ENCODE measurements around the gene PRKX.
"Not testable (repeated sequence)": the region's sequence is repeated elsewhere in the genome, so short reads cannot be mapped to it uniquely, and the experiment has no call there.

The PRKX gene

GRCh38 chrX:3713225-3713936, at the start of gene PRKX:
PRKX (minus strand) TSS chrX:3713649; CDS start chrX:3713253, 396 bp downstream.
- peak within 1 kb of the TSS; percentile 89 for H3K4me3 Mint-ChIP-seq
- peak within 1 kb of the TSS; percentile 96 for H3K27ac Mint-ChIP-seq
- H3K9me3 Mint-ChIP-seq: peaks cover 5% of the 10 kb centered on the region
- CTCF ChIA-PET: no interaction called here
- H3K36me3 Mint-ChIP-seq: peaks cover 25% of the 10 kb centered on the region
- H3K4me1 Mint-ChIP-seq: peaks cover 29% of the 10 kb centered on the region
- peak; percentile 75 for DNase-seq
- H3K27me3 Mint-ChIP-seq: no peaks in the 10 kb centered on the region

DNA sequence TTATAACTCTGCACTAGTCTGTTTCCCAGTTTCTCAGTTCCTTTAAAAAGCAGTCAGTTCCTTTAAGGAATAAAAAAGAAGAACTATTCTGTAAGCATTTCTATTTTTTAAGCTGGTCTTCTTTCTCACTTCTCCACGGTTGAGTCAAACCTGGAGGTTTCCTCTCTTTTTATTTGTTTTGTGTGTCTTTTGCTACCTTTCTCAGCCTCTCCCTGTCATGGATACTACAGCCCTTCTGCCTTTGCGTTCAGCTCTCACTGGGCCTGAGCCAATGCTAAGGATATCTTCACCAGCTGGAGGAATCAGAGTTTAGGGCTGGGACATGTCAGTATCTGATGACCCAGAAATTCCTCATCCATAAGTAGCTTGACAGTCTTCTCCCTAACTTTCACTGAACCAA, 49.7 kb upstream of the PRKX start:
- H3K9me3 Mint-ChIP-seq: peaks cover 4% of the 10 kb centered on the region
- no peaks in the 10 kb centered on the region for H3K4me1 Mint-ChIP-seq
- no peaks in the 10 kb centered on the region for H3K36me3 Mint-ChIP-seq
- H3K27ac Mint-ChIP-seq: no peak overlapping the region
- no peak overlapping the region for H3K4me3 Mint-ChIP-seq
- peaks cover 21% of the 10 kb centered on the region for H3K27me3 Mint-ChIP-seq
- CTCF ChIA-PET: no interaction called here
- DNase-seq: no peak

DNA sequence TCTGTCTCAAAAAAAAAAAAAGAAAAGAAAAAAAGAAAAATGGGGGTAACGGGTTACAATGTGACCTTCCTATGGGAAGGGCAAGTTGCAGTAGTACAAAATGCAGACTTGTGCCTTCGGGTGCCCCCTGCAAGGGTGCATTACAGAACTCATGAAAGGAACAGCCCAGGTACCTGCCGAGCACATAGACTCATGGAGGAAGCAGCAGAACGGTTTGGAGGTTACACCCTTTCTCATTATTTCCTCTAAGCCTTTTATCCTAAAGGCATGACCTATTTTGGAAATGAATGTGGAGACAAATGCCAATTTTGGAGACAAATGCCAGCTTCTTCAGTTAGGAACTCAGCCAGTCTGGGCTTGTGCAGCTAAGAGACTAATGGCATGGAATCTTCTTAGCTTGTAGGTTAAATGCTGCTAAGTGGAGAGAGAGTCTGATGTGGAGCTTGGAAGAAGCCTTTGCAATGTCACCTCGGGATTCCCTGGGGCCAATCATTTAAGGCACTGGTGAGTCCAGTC, 44.1 kb upstream of the PRKX start:
- Mint-ChIP-seq H3K4me3 (no peak overlapping the region), H3K4me1 (no peaks in the 10 kb centered on the region), H3K27ac (no peak overlapping the region), H3K27me3 (peaks cover 12% of the 10 kb centered on the region), H3K9me3 (no peaks in the 10 kb centered on the region), H3K36me3 (no peaks in the 10 kb centered on the region)
- CTCF ChIA-PET: interaction anchor here (0.6 kb wide), 1 partner anchor 10 kb away, joined by 3 read pairs; no protein-coding TSS in a partner anchor
- DNase-seq: no peak

DNA sequence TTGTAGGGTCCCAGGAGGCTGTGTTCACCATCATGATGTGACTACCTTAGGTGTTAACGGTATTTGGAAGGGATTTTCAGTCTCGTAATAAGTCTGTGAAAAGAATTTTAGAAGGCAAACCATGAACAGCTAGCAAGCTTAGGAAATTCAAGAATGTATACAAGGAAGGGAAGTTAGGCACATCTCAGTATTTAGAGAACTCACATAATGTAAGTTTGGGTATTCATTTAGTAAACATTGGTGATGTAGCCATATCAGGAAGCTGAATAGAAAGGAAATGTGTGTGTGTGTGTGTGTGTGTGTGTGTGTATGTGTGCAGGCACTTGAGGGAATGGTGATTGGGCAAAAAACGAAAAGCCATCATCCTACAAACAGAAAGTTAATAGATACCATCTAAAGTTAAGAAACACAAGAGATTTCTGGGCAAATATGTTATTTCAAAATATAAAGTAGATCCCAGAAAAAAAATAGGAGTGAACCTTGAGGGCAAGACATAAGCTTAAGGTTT, 34.7 kb upstream of the PRKX start:
- H3K4me3 Mint-ChIP-seq: no peak overlapping the region
- peaks cover 8% of the 10 kb centered on the region for H3K27me3 Mint-ChIP-seq
- H3K36me3 Mint-ChIP-seq: peaks cover 14% of the 10 kb centered on the region
- H3K4me1 Mint-ChIP-seq: peaks cover 44% of the 10 kb centered on the region
- no peak for DNase-seq
- H3K27ac Mint-ChIP-seq: no peak overlapping the region
- peaks cover 15% of the 10 kb centered on the region for H3K9me3 Mint-ChIP-seq
- CTCF ChIA-PET: interaction anchor here (0.5 to 1.0 kb wide), 2 partner anchors 29 to 37 kb away, joined by 3 to 4 read pairs; no protein-coding TSS in a partner anchor

DNA sequence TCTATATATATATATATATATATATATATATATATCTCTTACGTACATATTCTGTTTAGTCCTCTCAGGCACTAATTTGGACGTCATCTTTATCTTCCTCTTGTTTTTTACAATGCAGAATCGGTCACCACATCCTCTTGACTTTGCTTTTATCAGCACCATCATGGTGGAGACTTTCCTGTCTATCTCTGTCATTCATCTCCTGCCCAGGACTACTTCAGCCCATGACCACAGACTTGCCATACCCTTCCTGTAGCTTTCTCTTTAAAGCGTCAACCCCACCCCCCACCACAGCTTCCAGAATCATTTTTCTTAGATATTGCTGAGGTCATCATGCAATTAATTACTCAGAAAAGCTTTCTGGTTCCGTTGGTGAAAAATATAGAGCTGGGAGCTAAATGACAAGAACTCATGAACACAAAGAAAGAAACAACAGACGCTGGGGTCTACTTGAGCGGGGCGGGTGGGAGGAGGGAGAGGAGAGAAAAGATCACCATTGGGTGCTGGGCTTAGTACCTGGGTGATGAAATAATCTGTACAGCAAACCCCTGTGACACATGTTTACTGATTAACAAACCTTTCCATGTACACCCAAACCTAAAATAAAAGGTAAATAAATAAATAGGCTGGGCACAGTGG, 30.5 kb upstream of the PRKX start:
- Mint-ChIP-seq H3K4me1 (peaks cover 65% of the 10 kb centered on the region), H3K9me3 (peaks cover 19% of the 10 kb centered on the region), H3K4me3 (peak overlapping the region; percentile 29), H3K27me3 (peaks cover 4% of the 10 kb centered on the region), H3K27ac (peak overlapping the region; percentile 92), H3K36me3 (peaks cover 16% of the 10 kb centered on the region)
- CTCF ChIA-PET: no interaction called here
- DNase-seq: peak; percentile 76

DNA sequence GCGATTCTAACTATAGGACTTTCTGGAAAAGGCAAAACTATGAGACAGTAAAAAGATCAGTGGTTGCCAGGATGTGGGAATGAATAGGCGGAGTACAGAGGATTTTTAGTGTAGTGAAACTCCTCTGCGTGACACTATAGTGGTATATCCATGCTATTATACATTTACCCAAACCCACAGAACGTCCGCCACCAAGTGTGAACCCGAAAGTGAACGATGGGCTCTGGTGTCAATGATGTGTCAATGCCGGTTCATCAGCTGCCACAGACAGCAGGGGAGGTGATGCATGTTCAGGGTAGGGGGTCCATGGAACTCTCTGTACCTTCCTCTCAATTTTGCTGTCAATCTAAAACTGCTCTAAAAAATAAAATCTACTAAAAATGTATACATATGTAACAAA, 27.5 kb upstream of the PRKX start:
- Mint-ChIP-seq H3K36me3 (peaks cover 13% of the 10 kb centered on the region), H3K9me3 (peaks cover 10% of the 10 kb centered on the region), H3K4me1 (peaks cover 61% of the 10 kb centered on the region)
- CTCF ChIA-PET, H3K27me3 Mint-ChIP-seq, DNase-seq, H3K4me3 Mint-ChIP-seq, H3K27ac Mint-ChIP-seq: not testable (repeated sequence)

DNA sequence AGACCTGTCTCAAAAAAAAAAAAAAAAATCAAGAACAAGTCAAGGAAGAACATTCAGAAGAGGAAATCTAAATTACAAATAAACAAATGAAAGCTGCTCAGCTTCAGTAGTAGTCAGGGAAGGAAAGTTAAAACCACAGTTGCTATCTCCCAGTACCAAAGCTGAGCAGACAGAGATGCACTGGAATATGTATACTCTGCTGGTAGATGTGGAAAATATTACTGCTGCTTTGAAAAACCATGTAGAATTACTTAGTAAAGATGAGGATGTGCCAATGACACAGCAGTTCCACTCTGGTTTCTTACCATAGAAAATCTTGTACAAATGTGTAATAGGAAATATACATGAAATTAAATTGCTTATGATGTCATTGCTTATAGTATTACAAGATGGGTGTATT, 25.1 kb upstream of the PRKX start:
- Mint-ChIP-seq H3K27ac (peak overlapping the region; percentile 95), H3K4me1 (peaks cover 54% of the 10 kb centered on the region), H3K36me3 (peaks cover 7% of the 10 kb centered on the region), H3K9me3 (peaks cover 10% of the 10 kb centered on the region), H3K27me3 (no peaks in the 10 kb centered on the region), H3K4me3 (no peak overlapping the region)
- no peak for DNase-seq
- CTCF ChIA-PET: interaction anchor here (0.7 kb wide), 1 partner anchor 51 kb away, joined by 3 read pairs; no protein-coding TSS in a partner anchor

DNA sequence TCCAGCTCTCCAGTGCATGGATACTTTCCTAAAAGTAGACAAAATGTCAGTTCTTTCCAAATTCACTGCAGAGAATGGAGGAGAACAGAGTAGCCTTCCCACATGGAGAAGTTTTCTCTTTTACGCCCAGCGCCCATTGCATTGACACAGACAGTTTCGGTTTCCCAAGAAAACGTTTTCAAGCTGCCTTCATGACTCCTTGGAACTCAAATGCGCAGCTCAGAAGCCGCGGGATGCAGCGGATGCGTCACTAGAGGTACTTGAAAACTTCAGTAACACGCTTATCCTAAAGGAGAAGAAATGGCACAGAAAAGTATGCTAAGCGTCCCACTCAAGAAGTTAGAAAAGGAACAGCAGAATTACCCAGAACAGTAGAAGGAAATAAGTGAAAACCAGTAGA, 23.1 kb upstream of the PRKX start:
- H3K4me3 Mint-ChIP-seq, H3K36me3 Mint-ChIP-seq, H3K9me3 Mint-ChIP-seq, CTCF ChIA-PET, H3K27ac Mint-ChIP-seq, H3K27me3 Mint-ChIP-seq, DNase-seq: not testable (repeated sequence)
- H3K4me1 Mint-ChIP-seq: peaks cover 56% of the 10 kb centered on the region

GRCh38 chrX:3735891-3736290, 22.4 kb upstream of the PRKX start:
- H3K27me3 Mint-ChIP-seq, H3K4me3 Mint-ChIP-seq, H3K36me3 Mint-ChIP-seq, H3K27ac Mint-ChIP-seq, H3K9me3 Mint-ChIP-seq, CTCF ChIA-PET, DNase-seq: not testable (repeated sequence)
- peaks cover 55% of the 10 kb centered on the region for H3K4me1 Mint-ChIP-seq

GRCh38 chrX:3734456-3734855, 21.0 kb upstream of the PRKX start:
- H3K9me3 Mint-ChIP-seq, H3K36me3 Mint-ChIP-seq, CTCF ChIA-PET, H3K4me3 Mint-ChIP-seq, H3K27me3 Mint-ChIP-seq: not testable (repeated sequence)
- Mint-ChIP-seq H3K4me1 (peaks cover 51% of the 10 kb centered on the region), H3K27ac (peak overlapping the region; percentile 34)
- DNase-seq: peak; percentile 24

DNA sequence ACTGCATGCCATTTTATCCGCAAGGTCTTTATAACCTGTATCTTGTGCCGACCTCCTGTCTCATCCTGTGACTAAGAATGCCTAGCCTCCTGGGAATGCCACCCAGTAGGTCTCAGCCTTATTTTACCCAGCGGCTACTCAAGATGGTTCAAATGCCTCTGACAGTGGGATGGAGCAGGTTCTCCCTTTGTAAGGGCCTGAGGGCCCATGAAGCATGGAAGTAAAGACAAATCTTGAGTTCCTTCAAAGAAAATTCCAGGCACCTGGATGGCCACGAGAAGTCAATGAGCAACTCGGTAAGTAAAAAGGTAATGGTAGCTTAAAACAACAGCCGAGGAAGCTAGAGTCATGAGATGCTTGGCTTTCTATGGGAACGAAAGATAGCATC, 19.6 kb upstream of the PRKX start:
- no peaks in the 10 kb centered on the region for H3K27me3 Mint-ChIP-seq
- CTCF ChIA-PET: no interaction called here
- no peak overlapping the region for H3K27ac Mint-ChIP-seq
- DNase-seq: no peak
- H3K9me3 Mint-ChIP-seq: no peaks in the 10 kb centered on the region
- no peak overlapping the region for H3K4me3 Mint-ChIP-seq
- no peaks in the 10 kb centered on the region for H3K36me3 Mint-ChIP-seq
- H3K4me1 Mint-ChIP-seq: peaks cover 37% of the 10 kb centered on the region

DNA sequence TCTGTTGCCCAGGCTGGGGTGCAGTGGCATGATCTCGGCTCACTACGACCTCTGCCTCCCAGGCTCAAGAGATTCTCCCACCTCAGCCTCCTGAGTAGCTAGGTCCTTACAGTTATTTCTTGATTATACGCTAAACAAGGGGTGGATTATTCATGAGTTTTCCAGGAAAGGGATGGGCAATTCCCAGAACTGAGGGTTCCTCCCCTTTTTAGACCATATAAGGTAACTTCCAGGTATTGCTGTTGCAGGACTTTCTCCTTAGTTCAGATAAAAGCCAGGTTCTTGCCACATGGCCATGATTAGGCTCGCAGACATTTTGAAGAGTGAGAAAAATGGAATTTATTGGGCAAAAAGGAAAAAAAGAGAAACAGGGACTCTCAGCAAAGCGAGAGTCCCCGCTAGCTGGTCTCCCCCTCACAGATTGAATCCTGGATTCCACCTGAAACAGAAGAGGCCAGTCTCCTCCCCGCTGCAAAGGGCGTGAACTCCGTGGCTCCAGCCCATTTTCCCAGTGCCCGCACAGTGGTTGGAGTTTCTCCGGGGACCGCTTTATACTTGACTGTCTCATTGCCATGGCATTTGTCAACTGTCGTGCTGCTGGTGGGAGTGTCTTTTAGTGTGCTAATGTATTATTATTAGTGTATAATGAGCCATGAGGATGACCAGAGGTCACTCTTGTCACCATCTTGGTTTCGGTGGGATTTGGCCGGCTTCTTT, 19.0 kb upstream of the PRKX start:
- H3K36me3 Mint-ChIP-seq, H3K27me3 Mint-ChIP-seq, DNase-seq, CTCF ChIA-PET, H3K4me3 Mint-ChIP-seq, H3K9me3 Mint-ChIP-seq, H3K27ac Mint-ChIP-seq: not testable (repeated sequence)
- H3K4me1 Mint-ChIP-seq: peaks cover 32% of the 10 kb centered on the region

GRCh38 chrX:3728454-3728853, 15.0 kb upstream of the PRKX start:
- no peak overlapping the region for H3K4me3 Mint-ChIP-seq
- no peaks in the 10 kb centered on the region for H3K27me3 Mint-ChIP-seq
- H3K27ac Mint-ChIP-seq: no peak overlapping the region
- H3K36me3 Mint-ChIP-seq: no peaks in the 10 kb centered on the region
- DNase-seq: no peak
- CTCF ChIA-PET: no interaction called here
- no peaks in the 10 kb centered on the region for H3K9me3 Mint-ChIP-seq
- peaks cover 15% of the 10 kb centered on the region for H3K4me1 Mint-ChIP-seq

DNA sequence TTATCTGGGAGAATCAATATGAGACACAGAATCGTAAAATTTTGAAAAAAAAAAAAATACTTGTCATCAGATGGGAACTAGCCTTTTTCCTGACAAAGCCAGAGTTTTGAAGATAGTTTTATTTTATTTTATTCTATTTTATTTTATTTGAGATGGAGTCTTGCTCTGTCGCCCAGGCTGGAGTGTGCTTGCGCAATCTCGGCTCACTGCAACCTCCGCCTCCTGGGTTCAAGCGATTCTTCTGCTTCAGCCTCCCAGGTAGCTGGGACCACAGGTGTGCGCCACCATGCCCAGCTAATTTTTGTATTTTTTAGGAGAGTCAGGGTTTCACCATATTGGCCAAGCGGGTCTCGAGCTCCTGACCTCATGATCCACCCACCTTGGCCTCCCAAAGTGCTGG, 10.0 kb upstream of the PRKX start:
- H3K27ac Mint-ChIP-seq, DNase-seq, CTCF ChIA-PET, H3K36me3 Mint-ChIP-seq, H3K4me3 Mint-ChIP-seq, H3K27me3 Mint-ChIP-seq, H3K4me1 Mint-ChIP-seq, H3K9me3 Mint-ChIP-seq: not testable (repeated sequence)

Data from activated naive CD4-positive, alpha-beta T cell treated with anti-CD3 and anti-CD28 coated beads, Interleukin-2, amount 10 ng/mL, durations not matched to agents 7 days and 5 days (primary cell).